ENCODE data around the gene FUOM. TPM values are rescaled to one million over a fixed set of nuclear protein-coding genes. Genes with fewer than 3 reads are reported as not detected.

FUOM gene
- total and polyA plus RNA-seq, 9 of the 15 experiments (the other 6 are each of a cell fraction or from before 2014, with no cell fraction given): 1.8 to 96.1 (median 27.0) TPM

DNA sequence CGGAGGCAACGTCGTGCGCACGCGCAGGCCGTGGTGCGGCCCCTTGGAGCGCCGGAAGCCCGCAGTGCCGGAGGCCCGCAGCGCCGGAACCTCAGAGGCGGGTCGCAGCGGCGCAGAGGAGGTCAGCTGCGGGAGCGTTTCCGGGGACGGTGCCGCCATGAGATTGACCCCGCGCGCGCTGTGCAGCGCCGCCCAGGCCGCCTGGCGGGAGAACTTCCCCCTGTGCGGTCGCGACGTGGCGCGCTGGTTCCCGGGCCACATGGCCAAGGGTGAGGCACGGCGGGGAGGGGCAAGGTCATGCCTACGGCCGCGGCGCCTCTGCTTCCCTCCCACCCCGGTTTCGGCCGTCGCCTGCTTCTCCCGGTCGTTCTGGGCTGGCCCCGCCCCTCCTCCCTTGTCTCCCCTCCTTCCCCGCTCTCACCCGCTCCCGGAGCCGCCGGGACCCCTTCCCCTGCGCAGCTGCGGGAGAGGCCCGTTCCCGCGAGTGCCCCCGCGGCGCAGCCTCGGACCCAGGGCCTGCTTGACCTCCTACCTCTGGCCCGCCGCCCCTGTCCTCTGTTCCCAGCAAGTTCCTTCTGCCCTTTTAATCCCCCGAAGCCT, 36.3 kb upstream of the FUOM start, which contains the start of gene MTG1 (continued):
- TF ChIP-seq, protein P1, sequence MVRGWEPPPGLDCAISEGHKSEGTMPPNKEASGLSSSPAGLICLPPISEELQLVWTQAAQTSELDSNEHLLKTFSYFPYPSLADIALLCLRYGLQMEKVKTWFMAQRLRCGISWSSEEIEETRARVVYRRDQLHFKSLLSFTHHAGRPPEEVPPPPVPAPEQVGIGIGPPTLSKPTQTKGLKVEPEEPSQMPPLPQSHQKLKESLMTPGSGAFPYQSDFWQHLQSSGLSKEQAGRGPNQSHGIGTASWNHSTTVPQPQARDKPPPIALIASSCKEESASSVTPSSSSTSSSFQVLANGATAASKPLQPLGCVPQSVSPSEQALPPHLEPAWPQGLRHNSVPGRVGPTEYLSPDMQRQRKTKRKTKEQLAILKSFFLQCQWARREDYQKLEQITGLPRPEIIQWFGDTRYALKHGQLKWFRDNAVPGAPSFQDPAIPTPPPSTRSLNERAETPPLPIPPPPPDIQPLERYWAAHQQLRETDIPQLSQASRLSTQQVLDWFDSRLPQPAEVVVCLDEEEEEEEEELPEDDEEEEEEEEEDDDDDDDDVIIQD (CRISPR knock-in tag; IDR thresholded peaks at IDR 0.05): no peak
- TF ChIP-seq HNRNPL (IDR thresholded peaks at IDR 0.05; ENCODE audit: low read depth, low read length) (peak; percentile 95), MEIS2 (IDR thresholded peaks at IDR 0.05; ENCODE audit: partially characterized antibody) (peak; percentile 83), ZNF143 (CRISPR knock-in tag; IDR thresholded peaks at IDR 0.05) (no peak), MECOM (CRISPR knock-in tag; IDR thresholded peaks at IDR 0.05) (no peak), GABPB2 (CRISPR knock-in tag; conservative IDR thresholded peaks at IDR 0.05) (no peak), POLR2A (conservative IDR thresholded peaks at IDR 0.05) (peak; percentile 82), MTF1 (CRISPR knock-in tag; IDR thresholded peaks at IDR 0.05; ENCODE audit: borderline replicate concordance) (no peak), PTRF (tag; IDR thresholded peaks at IDR 0.05) (no peak), NFYB (IDR thresholded peaks at IDR 0.05; ENCODE audit: extremely low read depth, insufficient read length) (no peak), HCFC1 (IDR thresholded peaks at IDR 0.05; ENCODE audit: low read depth, low read length) (peak; percentile 91), BRD9 (IDR thresholded peaks at IDR 0.05; ENCODE audit: low read depth, partially characterized antibody) (no peak), ZFP30 (CRISPR knock-in tag; IDR thresholded peaks at IDR 0.05; ENCODE audit: borderline replicate concordance) (no peak), SP1 (CRISPR knock-in tag; IDR thresholded peaks at IDR 0.05) (peak; percentile 72; the same call in 1 of the 2 replicates), LARP7 (IDR thresholded peaks at IDR 0.05) (no peak; the same call in 1 of the 2 replicates), MCM3 (IDR thresholded peaks at IDR 0.05) (no peak), ZBTB7A (IDR thresholded peaks at IDR 0.05; ENCODE audit: borderline replicate concordance, control insufficient read depth, low read depth, low read length) (peak; percentile 75; the same call in 1 of the 2 replicates), CHD4 (IDR thresholded peaks at IDR 0.05; ENCODE audit: insufficient read depth, insufficient replicate concordance, low read depth, low read length, poor library complexity, severe bottlenecking) (no peak), EHMT2 (IDR thresholded peaks at IDR 0.05) (no peak), CCNT2 (IDR thresholded peaks at IDR 0.05; ENCODE audit: borderline replicate concordance, extremely low read depth, insufficient read length, low read depth, low read length) (peak; percentile 96)
- TF ChIP-seq, protein P2, sequence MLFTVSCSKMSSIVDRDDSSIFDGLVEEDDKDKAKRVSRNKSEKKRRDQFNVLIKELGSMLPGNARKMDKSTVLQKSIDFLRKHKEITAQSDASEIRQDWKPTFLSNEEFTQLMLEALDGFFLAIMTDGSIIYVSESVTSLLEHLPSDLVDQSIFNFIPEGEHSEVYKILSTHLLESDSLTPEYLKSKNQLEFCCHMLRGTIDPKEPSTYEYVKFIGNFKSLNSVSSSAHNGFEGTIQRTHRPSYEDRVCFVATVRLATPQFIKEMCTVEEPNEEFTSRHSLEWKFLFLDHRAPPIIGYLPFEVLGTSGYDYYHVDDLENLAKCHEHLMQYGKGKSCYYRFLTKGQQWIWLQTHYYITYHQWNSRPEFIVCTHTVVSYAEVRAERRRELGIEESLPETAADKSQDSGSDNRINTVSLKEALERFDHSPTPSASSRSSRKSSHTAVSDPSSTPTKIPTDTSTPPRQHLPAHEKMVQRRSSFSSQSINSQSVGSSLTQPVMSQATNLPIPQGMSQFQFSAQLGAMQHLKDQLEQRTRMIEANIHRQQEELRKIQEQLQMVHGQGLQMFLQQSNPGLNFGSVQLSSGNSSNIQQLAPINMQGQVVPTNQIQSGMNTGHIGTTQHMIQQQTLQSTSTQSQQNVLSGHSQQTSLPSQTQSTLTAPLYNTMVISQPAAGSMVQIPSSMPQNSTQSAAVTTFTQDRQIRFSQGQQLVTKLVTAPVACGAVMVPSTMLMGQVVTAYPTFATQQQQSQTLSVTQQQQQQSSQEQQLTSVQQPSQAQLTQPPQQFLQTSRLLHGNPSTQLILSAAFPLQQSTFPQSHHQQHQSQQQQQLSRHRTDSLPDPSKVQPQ (CRISPR knock-in tag; IDR thresholded peaks at IDR 0.05; ENCODE audit: borderline replicate concordance): no peak
- TF ChIP-seq, protein P3, sequence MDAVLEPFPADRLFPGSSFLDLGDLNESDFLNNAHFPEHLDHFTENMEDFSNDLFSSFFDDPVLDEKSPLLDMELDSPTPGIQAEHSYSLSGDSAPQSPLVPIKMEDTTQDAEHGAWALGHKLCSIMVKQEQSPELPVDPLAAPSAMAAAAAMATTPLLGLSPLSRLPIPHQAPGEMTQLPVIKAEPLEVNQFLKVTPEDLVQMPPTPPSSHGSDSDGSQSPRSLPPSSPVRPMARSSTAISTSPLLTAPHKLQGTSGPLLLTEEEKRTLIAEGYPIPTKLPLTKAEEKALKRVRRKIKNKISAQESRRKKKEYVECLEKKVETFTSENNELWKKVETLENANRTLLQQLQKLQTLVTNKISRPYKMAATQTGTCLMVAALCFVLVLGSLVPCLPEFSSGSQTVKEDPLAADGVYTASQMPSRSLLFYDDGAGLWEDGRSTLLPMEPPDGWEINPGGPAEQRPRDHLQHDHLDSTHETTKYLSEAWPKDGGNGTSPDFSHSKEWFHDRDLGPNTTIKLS (IDR thresholded peaks at IDR 0.05; ENCODE audit: borderline replicate concordance, low read depth): peak; percentile 99
- TF ChIP-seq, protein P4, sequence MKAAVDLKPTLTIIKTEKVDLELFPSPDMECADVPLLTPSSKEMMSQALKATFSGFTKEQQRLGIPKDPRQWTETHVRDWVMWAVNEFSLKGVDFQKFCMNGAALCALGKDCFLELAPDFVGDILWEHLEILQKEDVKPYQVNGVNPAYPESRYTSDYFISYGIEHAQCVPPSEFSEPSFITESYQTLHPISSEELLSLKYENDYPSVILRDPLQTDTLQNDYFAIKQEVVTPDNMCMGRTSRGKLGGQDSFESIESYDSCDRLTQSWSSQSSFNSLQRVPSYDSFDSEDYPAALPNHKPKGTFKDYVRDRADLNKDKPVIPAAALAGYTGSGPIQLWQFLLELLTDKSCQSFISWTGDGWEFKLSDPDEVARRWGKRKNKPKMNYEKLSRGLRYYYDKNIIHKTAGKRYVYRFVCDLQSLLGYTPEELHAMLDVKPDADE (conservative IDR thresholded peaks at IDR 0.05; ENCODE audit: control insufficient read depth, low read depth, low read length): peak; percentile 91

Measured in K562 (cell line).